ENCODE results near the gene OSBP2. TPM values are rescaled to one million over a fixed set of nuclear protein-coding genes. Genes with fewer than 3 reads are reported as not detected.

The OSBP2 gene
- total RNA-seq, 2 experiments from 2014 or later = 1.2 to 1.6 TPM

- Histone ChIP-seq H3K27me3 (ENCODE audit: control insufficient read depth in 1 of 2, insufficient read depth in 2 of 2, low read length in 2 of 2) (no peaks in the 10 kb centered on the region), H3K36me3 (ENCODE audit: insufficient read depth, low read length) (no peaks in the 10 kb centered on the region), H3K4me3 (ENCODE audit: low read length) (no peak overlapping the region), H3K27ac (ENCODE audit: low read depth in 1 of 2, low read length in 2 of 2) (no peak overlapping the region), H3K9me3 (ENCODE audit: control insufficient read depth in 1 of 2, insufficient read depth in 1 of 2, low read length in 2 of 2) (peaks cover 0 to 5% of the 10 kb centered on the region in 2 experiments), H3K4me1 (ENCODE audit: insufficient read depth, low read length) (no peaks in the 10 kb centered on the region)
- TF ChIP-seq CTCF (IDR thresholded peaks at IDR 0.05) = no peak
- Mint-ChIP-seq H3K9me3 (no peaks in the 10 kb centered on the region), H3K4me1 (ENCODE audit: low read depth) (no peaks in the 10 kb centered on the region), H3K27ac (no peak overlapping the region), H3K4me3 (no peak overlapping the region), H3K27me3 (peaks cover 5% of the 10 kb centered on the region), H3K36me3 (ENCODE audit: low read depth) (no peaks in the 10 kb centered on the region)
- intact Hi-C loops (cut with DNase I, micrococcal nuclease) = no loop called here
- DNase-seq (peak in 1 of 14 experiments; percentile 6), ATAC-seq (ENCODE audit: poor library complexity) (no peak)
- ChIA-PET CTCF (no interaction called here), POLR2A (no interaction called here)
Measured at GRCh38 chr22:30861131-30861530, 166.5 kb downstream of the OSBP2 start.

- no peak overlapping the region for H3K27ac Mint-ChIP-seq
- POLR2A ChIA-PET = no interaction called here
- CTCF ChIA-PET = no interaction called here
- no peaks in the 10 kb centered on the region for H3K36me3 Mint-ChIP-seq (ENCODE audit: low read depth)
- peak in 2 of 14 experiments; percentile 3 to 14 for DNase-seq
- no peak overlapping the region for H3K4me3 Mint-ChIP-seq
- H3K4me1 ChIP-seq (ENCODE audit: insufficient read depth, low read length) = no peaks in the 10 kb centered on the region
- H3K27me3 Mint-ChIP-seq = peaks cover 5% of the 10 kb centered on the region
- H3K4me1 Mint-ChIP-seq (ENCODE audit: low read depth) = no peaks in the 10 kb centered on the region
- H3K36me3 ChIP-seq (ENCODE audit: insufficient read depth, low read length) = no peaks in the 10 kb centered on the region
- no peak for TF ChIP-seq CTCF (IDR thresholded peaks at IDR 0.05)
- intact Hi-C loops (cut with DNase I, micrococcal nuclease) = no loop called here
- no peak for ATAC-seq (ENCODE audit: poor library complexity)
- no peak overlapping the region for H3K4me3 ChIP-seq (ENCODE audit: low read length)
- H3K9me3 Mint-ChIP-seq = no peaks in the 10 kb centered on the region
- H3K27ac ChIP-seq (ENCODE audit: low read depth in 1 of 2, low read length in 2 of 2) = no peak overlapping the region
- H3K9me3 ChIP-seq (ENCODE audit: control insufficient read depth in 1 of 2, insufficient read depth in 1 of 2, low read length in 2 of 2) = peaks cover 0 to 4% of the 10 kb centered on the region in 2 experiments
- H3K27me3 ChIP-seq (ENCODE audit: control insufficient read depth in 1 of 2, insufficient read depth in 2 of 2, low read length in 2 of 2) = no peaks in the 10 kb centered on the region
Measured at GRCh38 chr22:30861688-30862552, 167.2 kb downstream of the OSBP2 start.

- Mint-ChIP-seq H3K36me3 (ENCODE audit: low read depth) (no peaks in the 10 kb centered on the region), H3K27me3 (no peaks in the 10 kb centered on the region), H3K4me3 (no peak overlapping the region), H3K9me3 (no peaks in the 10 kb centered on the region), H3K4me1 (ENCODE audit: low read depth) (no peaks in the 10 kb centered on the region), H3K27ac (no peak overlapping the region)
- H3K27ac ChIP-seq (ENCODE audit: low read depth in 1 of 2, low read length in 2 of 2) = no peak overlapping the region
- H3K36me3 ChIP-seq (ENCODE audit: insufficient read depth, low read length) = no peaks in the 10 kb centered on the region
- CTCF ChIA-PET = no interaction called here
- H3K4me1 ChIP-seq (ENCODE audit: insufficient read depth, low read length) = no peaks in the 10 kb centered on the region
- no peaks in the 10 kb centered on the region for H3K9me3 ChIP-seq (ENCODE audit: control insufficient read depth in 1 of 2, insufficient read depth in 1 of 2, low read length in 2 of 2)
- intact Hi-C loops (cut with DNase I, micrococcal nuclease) = no loop called here
- ATAC-seq (ENCODE audit: poor library complexity) (no peak), DNase-seq (peak in 2 of 14 experiments; percentile 4 to 6)
- H3K27me3 ChIP-seq (ENCODE audit: control insufficient read depth in 1 of 2, insufficient read depth in 2 of 2, low read length in 2 of 2) = no peaks in the 10 kb centered on the region
- H3K4me3 ChIP-seq (ENCODE audit: low read length) = no peak overlapping the region
- POLR2A ChIA-PET = no interaction called here
- TF ChIP-seq CTCF (IDR thresholded peaks at IDR 0.05) = no peak
Measured at GRCh38 chr22:30863081-30863833, 168.6 kb downstream of the OSBP2 start.
